ENCODE measurements around the gene PPIH.

DNA sequence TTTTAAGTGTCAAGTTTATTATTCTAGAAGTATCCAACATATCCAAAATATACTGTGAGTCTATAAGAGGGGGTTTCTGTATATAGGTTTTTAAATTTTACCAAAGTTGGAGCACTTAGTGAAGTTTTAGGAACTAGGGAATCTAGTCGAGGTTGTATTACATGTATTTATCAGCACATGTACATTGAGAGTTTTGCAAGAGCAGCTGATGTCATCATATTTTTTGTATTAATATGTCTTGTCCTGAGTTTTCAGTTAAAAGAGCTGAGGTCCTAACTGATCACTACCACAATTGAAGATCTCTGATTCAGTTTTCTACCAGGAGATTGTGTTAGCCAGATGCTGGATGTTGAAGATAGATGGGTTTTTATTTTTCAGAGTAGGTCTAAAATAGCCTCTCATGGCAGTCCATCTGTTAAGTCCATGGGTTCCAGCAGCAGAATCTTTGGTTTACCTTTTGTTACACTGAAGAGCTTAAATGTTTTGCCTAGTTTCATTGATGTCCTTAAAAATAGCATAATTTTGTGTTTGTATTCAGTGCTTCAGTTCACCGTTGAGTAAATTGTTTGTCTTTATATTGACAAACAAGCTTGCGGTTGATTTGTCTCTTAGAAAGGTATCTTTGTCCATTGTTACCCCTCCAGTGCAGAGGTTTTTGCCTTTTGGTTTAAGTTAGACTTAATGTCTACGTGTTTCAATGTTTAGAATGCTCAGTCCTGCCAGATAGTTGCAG, 40.0 kb downstream of the PPIH start:
- TF ChIP-seq, protein P1, sequence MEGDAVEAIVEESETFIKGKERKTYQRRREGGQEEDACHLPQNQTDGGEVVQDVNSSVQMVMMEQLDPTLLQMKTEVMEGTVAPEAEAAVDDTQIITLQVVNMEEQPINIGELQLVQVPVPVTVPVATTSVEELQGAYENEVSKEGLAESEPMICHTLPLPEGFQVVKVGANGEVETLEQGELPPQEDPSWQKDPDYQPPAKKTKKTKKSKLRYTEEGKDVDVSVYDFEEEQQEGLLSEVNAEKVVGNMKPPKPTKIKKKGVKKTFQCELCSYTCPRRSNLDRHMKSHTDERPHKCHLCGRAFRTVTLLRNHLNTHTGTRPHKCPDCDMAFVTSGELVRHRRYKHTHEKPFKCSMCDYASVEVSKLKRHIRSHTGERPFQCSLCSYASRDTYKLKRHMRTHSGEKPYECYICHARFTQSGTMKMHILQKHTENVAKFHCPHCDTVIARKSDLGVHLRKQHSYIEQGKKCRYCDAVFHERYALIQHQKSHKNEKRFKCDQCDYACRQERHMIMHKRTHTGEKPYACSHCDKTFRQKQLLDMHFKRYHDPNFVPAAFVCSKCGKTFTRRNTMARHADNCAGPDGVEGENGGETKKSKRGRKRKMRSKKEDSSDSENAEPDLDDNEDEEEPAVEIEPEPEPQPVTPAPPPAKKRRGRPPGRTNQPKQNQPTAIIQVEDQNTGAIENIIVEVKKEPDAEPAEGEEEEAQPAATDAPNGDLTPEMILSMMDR (IDR thresholded peaks at IDR 0.05; ENCODE audit: insufficient read depth, low read depth, low read length): no peak
- TF ChIP-seq EZH2 (IDR thresholded peaks at IDR 0.05; ENCODE audit: insufficient read depth, low read length): no peak
